ENCODE measurements around the gene JPT2.
"Not testable (repeated sequence)": the region's sequence is repeated elsewhere in the genome, so short reads cannot be mapped to it uniquely, and the experiment has no call there.

JPT2 gene

DNA sequence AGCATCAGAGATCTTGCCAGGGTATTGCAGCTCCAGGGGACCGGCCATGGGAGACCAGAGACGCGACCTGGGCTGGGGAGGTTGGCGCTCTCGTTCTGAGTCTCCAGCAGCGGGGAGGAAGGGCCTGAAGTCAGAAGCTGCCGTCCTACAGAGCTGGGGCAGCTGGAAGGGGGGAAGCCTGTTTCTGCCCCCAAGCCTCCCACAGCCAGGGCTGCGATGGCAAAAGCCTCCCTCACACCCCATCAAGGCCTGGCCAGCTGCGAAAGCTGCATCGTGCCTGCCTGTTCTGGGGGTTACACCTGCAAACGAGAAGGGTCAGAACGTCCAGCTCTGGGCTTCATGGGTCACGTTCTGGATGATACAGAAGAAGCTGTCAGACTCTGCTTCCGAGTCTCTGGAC, 54.0 kb downstream of the JPT2 start:
- no peak for DNase-seq (ENCODE audit: low read depth in 2 of 2)

DNA sequence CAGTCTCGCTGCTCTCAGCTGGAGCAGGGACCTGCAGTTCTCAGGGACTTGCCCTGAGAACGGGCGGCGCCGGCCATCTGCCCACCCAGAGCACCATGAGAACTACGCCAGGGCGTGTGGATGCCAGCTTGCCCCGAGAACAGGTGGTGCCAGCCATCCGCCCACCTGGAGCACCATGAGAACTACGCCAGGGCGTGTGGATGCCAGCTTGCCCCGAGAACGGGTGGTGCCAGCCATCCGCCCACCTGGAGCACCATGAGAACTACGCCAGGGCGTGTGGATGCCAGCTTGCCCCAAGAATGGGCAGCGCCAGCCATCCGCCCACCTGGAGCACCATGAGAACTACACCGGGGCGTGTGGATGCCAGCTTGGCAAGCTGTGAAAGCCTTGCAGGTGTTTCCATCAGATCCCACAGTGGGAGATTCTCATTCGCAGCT, 54.5 kb downstream of the JPT2 start:
- not testable (repeated sequence) for DNase-seq (ENCODE audit: low read depth in 2 of 2)

DNA sequence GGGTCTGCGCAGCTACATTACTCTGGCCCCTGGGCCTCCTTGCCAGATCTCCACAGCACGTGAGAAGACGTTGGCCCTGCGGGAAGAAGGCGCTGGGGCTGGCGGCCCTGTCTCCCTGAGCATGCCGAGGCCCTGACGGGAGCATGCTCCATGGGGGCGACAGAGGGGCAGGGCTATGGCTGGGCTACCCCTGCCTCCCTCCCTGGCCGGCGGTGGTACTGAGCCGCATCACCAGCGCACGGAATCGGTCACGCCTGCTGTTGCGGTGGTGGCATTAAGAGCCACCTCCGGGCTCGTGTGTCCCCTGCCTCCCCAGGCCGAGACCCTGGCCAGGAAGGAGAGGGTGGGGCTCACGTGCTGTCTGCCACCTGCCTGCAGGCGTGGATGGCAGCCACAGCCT, 56.0 kb downstream of the JPT2 start:
- no peak for DNase-seq (ENCODE audit: low read depth in 2 of 2)

DNA sequence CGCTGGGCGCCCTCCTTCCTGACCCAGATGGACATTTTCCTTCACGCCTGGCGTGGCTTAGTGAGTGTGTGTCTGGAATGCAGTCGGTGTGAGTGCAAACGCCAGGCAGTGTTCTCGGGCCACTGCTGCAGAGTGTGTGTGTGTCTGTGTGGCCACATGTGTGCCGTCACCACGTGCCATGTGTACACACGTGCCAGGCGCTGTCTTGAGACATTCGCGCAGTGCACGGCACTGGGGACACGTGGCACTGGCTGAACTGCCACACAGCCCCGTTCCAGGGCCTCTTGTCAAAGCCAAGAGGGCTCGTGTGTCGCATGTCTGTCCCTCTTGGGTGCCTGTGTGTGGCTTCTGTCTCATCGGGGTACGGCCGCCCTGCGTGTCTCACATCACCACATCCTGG, 56.7 kb downstream of the JPT2 start:
- DNase-seq (ENCODE audit: low read depth in 2 of 2), result no peak

DNA sequence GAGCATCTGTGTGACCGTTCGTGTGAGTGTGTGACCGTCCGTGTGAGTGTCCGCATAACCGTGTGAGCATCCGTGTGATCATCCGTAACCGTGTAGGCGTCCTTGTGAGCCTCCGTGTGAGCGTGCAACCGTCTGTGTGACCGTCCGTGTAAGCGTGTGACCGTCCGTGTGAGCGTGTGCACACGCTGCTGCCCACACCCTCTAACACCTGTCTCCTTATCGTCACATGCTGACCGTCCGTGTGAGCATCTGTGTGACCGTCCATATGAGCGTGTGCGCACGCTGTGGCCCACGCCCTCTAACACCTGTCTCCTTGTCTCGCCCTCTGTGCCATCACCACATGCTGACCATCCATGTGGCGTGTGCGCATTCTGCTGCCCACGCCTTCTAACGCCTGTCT, 62.2 kb downstream of the JPT2 start:
- DNase-seq (ENCODE audit: low read depth in 2 of 2), result no peak

DNA sequence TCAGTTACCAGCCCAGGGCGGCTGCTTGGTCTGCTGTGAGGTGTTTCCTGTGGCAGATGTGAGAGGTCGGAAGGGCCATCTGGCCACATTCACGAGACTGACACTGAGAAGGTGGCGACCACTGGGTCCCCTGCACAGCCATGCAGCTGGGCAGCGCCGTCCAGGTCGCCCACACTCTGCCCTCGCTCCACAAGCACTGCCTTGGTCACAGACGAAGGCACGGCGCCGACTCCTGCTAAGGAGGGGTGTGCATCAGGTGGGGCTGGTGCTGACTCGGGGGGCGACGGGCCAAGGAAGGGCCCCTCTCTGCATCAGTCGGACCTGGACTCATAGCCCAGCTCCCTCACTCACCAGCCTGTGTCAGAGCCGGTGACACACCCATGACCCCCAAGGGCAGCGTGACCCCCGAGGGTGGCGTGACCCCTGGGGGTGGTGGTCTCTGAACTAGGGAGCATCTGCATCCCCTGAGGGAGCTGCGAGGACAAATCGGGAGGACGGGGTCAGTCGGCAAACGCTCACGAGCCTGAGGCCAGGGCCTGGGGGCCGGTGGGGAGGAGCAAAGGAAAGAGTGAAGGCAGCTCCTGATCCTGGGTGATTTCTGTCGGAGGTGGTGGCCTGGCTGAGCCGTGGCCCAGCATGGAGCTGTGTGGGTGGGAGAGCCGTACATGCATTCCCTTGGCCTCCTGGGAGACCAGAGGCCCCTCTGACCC, 62.9 kb downstream of the JPT2 start:
- DNase-seq (ENCODE audit: low read depth in 2 of 2), result no peak

DNA sequence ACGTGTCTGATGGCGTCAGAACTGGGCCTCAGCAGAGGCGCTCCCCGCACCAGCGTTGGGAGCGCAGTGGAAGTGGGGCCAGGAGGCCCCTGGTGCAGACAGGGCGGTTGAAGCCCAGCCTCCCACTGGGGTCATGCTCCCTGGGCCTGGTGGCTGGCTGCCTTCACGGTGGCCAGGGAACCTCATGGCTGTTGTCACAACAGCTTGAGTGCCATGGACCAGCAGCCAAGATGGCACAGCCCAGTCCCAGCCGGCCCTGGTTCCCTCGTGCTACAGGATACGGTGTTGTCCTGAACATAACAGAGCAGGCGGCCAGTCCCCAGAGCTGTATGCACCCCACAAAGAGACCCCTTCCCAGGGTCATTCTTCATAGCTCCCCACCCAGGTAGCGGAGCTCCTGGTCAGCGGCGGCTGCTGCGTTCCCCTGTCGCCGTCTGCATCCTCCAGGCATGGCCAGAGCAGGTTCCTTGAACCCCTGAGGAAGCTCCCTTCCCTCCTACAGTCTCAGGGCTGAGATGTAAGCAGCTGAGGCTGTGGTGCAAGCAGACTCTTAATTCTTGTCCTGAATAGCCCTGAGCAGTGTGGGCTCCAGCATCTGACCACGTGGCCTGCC, 63.6 kb downstream of the JPT2 start:
- DNase-seq (ENCODE audit: low read depth in 2 of 2), result no peak

DNA sequence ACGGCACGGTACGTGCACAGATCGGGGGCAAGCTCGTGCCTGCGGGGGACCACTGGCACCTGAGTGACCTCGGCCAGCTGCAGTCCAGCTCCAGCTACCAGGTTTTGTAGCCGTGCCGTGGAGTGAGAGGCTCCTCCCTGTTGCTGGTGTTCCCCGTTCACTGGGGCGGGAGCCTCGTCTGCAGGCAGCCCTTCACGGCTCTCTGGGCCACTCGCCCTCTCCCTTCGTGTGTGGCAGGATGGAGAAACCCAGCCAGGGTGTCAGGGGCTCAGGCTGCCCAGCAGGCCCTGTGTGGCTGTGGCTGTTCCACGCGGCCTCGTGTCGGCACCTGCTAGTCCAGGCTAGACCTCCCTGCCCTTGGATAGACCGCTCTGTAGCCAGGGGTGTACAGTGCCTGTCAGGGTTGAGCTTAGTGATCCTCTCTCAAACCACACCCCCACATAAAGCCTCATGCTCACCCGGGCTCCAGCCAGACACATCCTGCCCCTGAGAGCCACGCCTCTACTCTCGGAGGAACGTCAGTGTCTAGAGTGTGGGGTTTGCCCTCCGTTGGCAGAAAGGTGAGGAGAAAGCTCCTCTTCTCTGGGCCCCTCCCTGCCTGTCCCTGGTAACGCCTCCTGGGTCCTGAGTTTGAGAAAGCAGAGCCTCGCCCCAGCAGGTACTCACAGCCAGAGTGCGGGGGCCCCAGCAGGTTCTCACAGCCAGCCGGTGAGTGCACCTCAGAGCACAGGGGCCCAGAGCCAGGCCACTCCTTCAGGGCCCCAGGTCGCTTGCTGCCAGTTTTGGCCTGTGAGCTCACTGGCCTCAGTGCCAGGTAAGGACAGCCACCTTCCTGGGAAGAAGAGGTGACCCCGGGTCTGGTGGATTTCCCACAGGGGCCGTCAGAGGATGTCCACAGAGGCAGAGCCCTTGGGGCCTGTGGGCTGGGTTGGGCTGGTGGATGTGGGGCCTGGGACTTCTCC, 65.6 kb downstream of the JPT2 start:
- no peak for DNase-seq (ENCODE audit: low read depth in 2 of 2)

DNA sequence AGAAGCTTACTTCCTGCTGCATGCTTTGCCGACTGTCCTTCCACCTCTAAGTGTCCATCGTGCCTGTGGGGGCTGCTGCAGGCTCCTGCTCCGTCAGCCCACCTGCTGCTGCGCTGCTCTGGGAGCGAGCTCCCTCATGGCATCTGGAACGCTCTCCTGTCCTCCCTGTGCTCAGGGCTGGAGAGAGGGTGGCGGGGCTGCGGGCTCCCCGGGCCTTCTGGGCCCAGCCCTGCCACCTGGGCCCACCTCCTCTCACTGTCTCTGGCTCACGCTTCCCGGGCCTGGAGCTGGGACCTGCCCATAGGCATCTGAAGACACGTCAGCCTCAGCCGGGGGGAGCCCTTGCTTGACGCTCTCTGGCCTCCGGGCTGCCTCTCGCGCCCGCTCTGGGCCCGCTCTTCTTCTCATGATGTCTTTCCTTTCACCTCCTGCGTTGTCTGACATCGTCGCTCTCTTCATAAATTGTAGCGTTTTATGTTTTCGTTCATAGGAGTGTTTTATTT, 66.3 kb downstream of the JPT2 start:
- no peak for DNase-seq (ENCODE audit: low read depth in 2 of 2)

DNA sequence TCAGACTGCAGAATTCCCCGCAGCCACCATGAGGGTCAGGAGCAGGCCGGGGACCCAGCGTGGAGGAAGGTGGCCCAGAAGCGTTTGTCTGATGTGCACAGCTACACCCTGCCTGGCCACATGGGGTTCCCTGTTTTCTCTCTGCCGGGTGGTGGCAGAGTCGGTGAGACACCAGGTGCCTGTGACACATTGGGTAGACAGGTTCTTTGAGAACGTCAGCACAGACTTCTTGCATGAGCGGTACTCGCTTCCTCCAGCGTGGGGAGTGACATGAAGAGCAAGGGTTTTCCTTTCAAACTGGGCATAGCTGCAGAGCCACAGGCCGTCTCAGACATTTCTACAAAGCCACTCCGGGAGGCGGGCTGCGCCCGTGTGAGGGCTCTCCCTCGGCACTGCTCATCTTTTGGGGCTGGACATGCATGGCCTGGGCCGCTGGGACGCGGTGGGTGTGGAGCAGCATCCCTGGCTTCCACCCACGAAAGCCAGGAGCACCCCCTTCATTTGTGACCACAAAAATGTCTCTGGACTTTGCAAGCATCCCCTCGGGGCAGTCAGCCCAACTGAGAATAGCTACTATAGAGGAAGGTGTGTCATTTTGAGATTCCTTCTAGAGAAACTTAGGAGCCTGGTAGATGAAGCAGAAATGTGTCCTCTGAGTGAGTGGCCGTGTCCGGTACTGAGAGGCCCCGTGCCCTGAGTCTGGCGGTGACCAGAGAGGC, 67.3 kb downstream of the JPT2 start:
- no peak for DNase-seq (ENCODE audit: low read depth in 2 of 2)

DNA sequence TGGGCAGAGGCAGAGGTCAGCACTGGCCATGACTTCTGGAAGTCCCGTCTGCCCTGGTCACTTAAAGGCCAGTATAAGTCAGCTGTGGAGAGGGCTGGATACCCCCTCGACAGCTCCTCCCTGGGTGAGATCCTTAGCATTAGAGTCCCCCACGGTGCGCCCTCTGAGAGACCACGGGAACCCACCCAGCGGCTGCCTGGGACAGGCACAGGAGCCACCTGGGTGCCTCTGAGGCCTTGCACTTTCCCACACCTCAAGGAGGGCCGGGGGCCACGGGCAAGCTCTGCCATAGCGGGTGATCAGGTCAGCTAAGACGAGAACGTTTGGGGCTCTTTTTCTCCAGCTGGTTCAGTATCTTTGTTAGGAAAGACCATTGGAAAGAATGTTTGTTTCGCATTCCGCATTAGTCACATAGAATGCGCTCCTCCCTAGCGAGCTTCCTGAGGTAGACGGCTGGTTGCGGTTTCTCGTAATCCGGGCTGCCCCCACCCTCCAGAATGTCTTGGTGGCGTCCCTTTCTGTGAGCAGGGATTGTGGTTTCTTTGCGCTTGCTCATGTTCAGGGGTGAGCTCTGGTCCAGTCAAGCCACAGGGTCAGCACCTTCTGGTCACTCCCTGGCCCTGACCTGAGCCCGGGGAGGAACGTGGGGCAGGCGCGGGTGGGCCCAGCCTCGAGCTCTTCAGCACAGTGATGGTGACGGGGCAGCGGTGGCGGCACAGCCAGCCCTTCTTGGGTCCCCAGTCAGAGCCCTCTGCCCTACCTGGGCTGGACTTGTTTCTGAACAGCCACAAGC, 68.0 kb downstream of the JPT2 start:
- DNase-seq (ENCODE audit: low read depth in 2 of 2), result no peak

DNA sequence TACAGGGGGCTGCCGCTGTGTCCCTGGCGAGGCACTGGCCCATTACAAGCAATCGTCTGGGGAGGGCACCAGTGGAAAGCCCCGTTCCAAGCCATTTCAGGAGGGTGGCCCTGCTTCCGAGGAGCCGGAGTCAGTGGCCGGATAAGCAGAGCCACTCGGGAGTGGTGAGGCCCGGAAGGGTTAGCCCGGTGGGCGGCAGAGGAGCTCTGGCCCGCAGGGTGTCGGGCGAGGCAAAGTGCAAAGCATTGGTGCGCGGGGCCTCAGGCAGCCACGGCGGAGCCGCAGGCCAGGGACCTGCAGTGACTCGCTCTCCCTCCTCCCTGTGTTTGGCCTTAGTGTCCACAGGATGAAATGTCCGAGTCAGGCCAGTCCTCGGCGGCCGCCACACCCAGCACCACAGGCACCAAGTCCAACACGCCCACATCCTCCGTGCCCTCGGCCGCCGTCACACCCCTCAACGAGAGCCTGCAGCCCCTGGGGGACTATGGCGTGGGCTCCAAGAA, 68.7 kb downstream of the JPT2 start:
- DNase-seq (ENCODE audit: low read depth in 2 of 2), result no peak

DNA sequence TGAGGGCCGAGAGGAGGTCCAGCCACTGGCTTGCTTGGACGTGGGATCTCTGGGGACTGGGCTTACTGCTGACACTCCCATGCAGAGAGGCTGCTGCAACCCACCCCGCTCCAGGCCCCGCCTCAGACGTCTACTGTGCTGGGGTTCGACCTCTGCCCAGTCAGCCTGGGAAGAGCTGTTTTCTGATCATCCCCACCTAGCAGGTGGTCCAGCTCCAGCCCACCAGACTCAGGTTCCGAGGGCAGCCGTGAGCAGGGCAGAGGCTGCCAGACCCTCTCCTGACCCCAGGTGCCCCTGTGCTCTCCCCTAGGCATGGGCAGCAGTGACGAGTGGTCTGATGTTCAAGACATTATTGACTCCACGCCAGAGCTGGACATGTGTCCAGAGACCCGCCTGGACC, 69.9 kb downstream of the JPT2 start:
- DNase-seq (ENCODE audit: low read depth in 2 of 2), result no peak

DNA sequence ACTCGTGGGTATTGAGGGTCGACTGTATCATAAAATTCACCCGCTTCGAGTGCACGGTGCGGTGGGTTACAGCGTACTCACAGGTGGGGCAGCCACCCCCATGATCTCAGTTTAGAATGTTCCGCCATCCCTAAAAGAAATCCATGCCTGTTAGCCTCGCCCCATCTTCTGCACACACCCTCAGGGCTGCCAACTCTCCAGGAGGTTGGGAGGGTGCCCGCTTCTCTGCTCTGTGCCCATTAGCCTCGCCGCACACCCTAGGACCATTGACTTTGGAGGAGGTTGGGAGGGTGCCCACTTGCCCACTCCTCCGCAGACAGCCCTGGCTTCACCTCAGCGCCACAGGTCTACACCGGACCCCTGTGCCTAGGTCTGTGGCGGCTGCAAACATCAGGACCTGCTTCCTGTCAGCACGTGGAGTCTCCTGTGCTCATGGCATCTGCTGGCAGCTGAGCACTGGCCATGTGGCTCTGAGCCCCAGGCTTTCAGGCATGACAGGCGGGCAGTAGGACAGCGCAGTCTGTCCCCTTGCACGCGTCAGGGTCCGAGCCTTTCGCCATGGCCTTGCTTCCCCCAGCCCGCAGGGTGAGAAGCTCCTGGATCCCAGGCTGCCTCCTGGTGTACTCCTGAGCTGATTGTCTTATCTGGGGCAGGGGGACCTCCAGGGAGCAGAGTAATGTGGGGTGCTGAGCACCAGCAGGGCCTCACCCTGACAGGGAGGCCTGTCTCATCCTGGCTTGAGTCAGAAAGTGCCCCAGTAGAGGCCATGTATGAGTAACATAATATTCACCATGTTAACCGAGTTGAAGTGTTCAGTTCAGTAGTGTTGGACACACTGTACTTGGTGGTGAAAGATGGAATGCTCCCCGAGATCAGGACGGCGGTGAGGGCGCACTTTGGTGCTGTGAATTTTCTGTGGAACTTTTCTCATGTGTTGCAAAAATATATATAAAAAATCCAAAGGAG, 71.4 kb downstream of the JPT2 start:
- DNase-seq (ENCODE audit: low read depth in 2 of 2), result no peak
